Measurements from ENCODE around the gene XRCC5.

Gene XRCC5

DNA sequence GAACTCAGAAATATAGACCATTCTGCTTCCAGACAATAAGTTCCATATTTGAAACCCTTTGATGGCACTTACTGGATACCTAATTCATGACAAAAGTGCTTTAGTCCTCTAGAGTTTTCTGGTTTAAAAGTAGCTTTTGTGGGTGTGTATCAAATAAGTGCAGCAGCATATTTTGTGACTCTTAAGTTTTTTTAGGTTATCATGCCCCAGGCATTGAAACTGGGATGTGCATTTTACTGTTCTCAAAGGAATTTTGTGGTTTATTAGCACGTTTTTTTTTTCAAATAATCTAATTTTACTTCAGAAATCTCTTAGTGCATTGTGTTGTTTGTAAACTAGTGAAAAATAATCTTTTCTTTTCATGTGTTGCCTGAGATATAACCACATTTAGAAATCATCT is 1.5 kb downstream of the XRCC5 start:
- ChIA-PET POLR2A (no interaction called here), CTCF (interaction anchor here (0.6 to 2.1 kb wide), 12 partner anchors 8 to 553 kb away, joined by 3 to 6 read pairs (median 3); no protein-coding TSS in a partner anchor)
- WGBS (ENCODE audit: insufficient coverage): no CpG with 5 or more reads among the region's 1 CpG
- peak overlapping the region in 6 of 7 experiments; percentile 93 to 100 (median 97) for H3K4me3 ChIP-seq (ENCODE audit: control insufficient read depth in 1 of 7, extremely low read depth in 1 of 7, insufficient read depth in 4 of 7, low read depth in 2 of 7, low read length in 6 of 7)
- H3K27me3 ChIP-seq (replicated peaks in 2 of 5; ENCODE audit: control insufficient read depth in 4 of 5, insufficient read depth in 5 of 5, low read length in 4 of 5): no peaks in the 10 kb centered on the region
- H3K36me3 ChIP-seq (ENCODE audit: control insufficient read depth in 4 of 4, insufficient read depth in 4 of 4, low read length in 3 of 4): peaks cover 8 to 49% (median 24%) of the 10 kb centered on the region in 4 experiments
- H3K9me3 ChIP-seq (ENCODE audit: control extremely low read depth in 1 of 5, control insufficient read depth in 4 of 5, insufficient read depth in 2 of 5, low read depth in 1 of 5, low read length in 4 of 5): no peaks in the 10 kb centered on the region
- H3K27ac ChIP-seq (ENCODE audit: insufficient read depth in 1 of 2, low read depth in 1 of 2, low read length in 2 of 2, poor library complexity in 1 of 2, severe bottlenecking in 2 of 2): peak overlapping the region; percentile 17 to 98
- peaks cover 14 to 37% (median 26%) of the 10 kb centered on the region in 4 experiments for H3K4me1 ChIP-seq (ENCODE audit: control extremely low read depth in 1 of 4, control insufficient read depth in 4 of 4, insufficient read depth in 4 of 4, low read length in 3 of 4)
- no peak for DNase-seq

DNA sequence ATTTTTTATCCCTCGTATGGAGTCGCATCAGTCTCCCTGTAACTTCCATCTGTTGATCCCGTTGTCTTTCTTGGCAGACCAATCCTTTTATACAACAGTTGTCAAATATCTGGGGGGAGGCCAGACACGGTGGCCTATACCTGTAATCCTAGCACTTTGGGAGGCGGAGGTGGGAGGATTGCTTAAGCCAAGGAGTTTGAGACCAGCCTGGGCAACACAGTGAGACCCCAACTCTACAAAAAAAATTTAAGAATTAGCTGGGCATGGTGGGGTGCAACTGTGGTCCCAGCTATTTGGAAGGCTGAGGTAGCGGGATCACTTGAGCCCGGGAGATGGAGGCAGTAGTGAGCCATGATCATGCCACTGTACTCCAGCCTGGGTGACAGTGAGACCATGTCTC is 2.0 kb downstream of the XRCC5 start:
- POLR2A ChIA-PET: no interaction called here
- DNase-seq: no peak
- H3K4me3 ChIP-seq (ENCODE audit: control insufficient read depth in 1 of 7, extremely low read depth in 1 of 7, insufficient read depth in 4 of 7, low read depth in 2 of 7, low read length in 6 of 7): no peak overlapping the region

DNA sequence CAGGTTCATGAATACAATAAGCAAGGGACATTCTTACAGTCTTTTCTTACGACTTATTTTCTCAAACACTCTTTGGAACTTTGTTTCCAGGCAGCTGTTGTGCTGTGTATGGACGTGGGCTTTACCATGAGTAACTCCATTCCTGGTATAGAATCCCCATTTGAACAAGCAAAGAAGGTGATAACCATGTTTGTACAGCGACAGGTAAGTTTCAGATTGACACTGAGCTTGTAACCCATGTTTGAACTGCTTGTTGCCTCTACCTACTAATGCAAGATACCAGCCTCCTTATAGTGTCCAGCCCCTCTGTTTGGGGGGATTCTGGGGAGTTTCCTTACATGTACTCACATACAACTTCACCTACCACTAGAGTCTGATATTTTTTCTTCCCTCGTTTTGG is 3.8 kb downstream of the XRCC5 start:
- Histone ChIP-seq H3K27ac (ENCODE audit: insufficient read depth in 1 of 2, low read depth in 1 of 2, low read length in 2 of 2, poor library complexity in 1 of 2, severe bottlenecking in 2 of 2) (peak overlapping the region; percentile 10 to 11), H3K4me1 (ENCODE audit: control extremely low read depth in 1 of 4, control insufficient read depth in 4 of 4, insufficient read depth in 4 of 4, low read length in 3 of 4) (peaks cover 14 to 59% (median 33%) of the 10 kb centered on the region in 4 experiments), H3K27me3 (replicated peaks in 2 of 5; ENCODE audit: control insufficient read depth in 4 of 5, insufficient read depth in 5 of 5, low read length in 4 of 5) (no peaks in the 10 kb centered on the region), H3K9me3 (ENCODE audit: control extremely low read depth in 1 of 5, control insufficient read depth in 4 of 5, insufficient read depth in 2 of 5, low read depth in 1 of 5, low read length in 4 of 5) (no peaks in the 10 kb centered on the region), H3K4me3 (ENCODE audit: control insufficient read depth in 1 of 7, extremely low read depth in 1 of 7, insufficient read depth in 4 of 7, low read depth in 2 of 7, low read length in 6 of 7) (no peak overlapping the region), H3K36me3 (ENCODE audit: control insufficient read depth in 4 of 4, insufficient read depth in 4 of 4, low read length in 3 of 4) (peaks cover 14 to 71% (median 38%) of the 10 kb centered on the region in 4 experiments)
- ChIA-PET POLR2A (no interaction called here), CTCF (interaction anchor here (1.2 kb wide), 1 partner anchor 555 kb away, joined by 3 read pairs; no protein-coding TSS in a partner anchor)
- 94% methylated on average over 3 of the region's 4 CpGs for WGBS (ENCODE audit: insufficient coverage)
- no peak for DNase-seq

More for the DNA sequence above, 2.0 kb downstream of the XRCC5 start:
- no peaks in the 10 kb centered on the region for H3K27me3 ChIP-seq (replicated peaks in 2 of 5; ENCODE audit: control insufficient read depth in 4 of 5, insufficient read depth in 5 of 5, low read length in 4 of 5)
- H3K27ac ChIP-seq (ENCODE audit: insufficient read depth in 1 of 2, low read depth in 1 of 2, low read length in 2 of 2, poor library complexity in 1 of 2, severe bottlenecking in 2 of 2): peak overlapping the region in 1 of 2 experiments; percentile 98
- 97% methylated on average over 4 of the region's 7 CpGs for WGBS (ENCODE audit: insufficient coverage)
- CTCF ChIA-PET: interaction anchor here (1.1 to 2.1 kb wide), 5 partner anchors 8 to 406 kb away, joined by 3 to 6 read pairs (median 4); no protein-coding TSS in a partner anchor
- no peaks in the 10 kb centered on the region for H3K9me3 ChIP-seq (ENCODE audit: control extremely low read depth in 1 of 5, control insufficient read depth in 4 of 5, insufficient read depth in 2 of 5, low read depth in 1 of 5, low read length in 4 of 5)
- H3K4me1 ChIP-seq (ENCODE audit: control extremely low read depth in 1 of 4, control insufficient read depth in 4 of 4, insufficient read depth in 4 of 4, low read length in 3 of 4): peaks cover 14 to 41% (median 28%) of the 10 kb centered on the region in 4 experiments
- peaks cover 8 to 53% (median 24%) of the 10 kb centered on the region in 4 experiments for H3K36me3 ChIP-seq (ENCODE audit: control insufficient read depth in 4 of 4, insufficient read depth in 4 of 4, low read length in 3 of 4)

DNA sequence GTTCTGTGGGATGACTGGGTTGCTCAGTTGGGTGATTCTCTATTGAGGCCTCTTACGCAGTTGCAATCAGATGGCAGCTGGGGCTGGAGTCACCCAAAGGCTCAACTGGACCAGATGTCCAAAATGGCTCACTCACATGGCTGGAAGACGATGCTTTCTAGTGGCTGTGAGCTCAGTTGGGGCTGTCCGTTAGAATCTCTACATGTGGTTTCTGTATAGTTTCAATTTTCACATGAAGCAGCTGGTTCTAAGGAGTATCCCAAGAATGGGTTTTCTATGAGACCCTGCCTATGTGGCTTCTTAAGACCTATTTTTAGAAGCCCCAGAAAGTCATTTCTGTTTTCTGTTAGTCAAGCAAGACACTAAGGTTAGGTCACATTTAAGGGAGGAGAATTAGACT is 4.4 kb downstream of the XRCC5 start:
- no peak overlapping the region for H3K4me3 ChIP-seq (ENCODE audit: control insufficient read depth in 1 of 7, extremely low read depth in 1 of 7, insufficient read depth in 4 of 7, low read depth in 2 of 7, low read length in 6 of 7)
- 91% methylated on average over 3 of the region's 3 CpGs for WGBS (ENCODE audit: insufficient coverage)
- no peaks in the 10 kb centered on the region for H3K9me3 ChIP-seq (ENCODE audit: control extremely low read depth in 1 of 5, control insufficient read depth in 4 of 5, insufficient read depth in 2 of 5, low read depth in 1 of 5, low read length in 4 of 5)
- peaks cover 11 to 57% (median 30%) of the 10 kb centered on the region in 4 experiments for H3K4me1 ChIP-seq (ENCODE audit: control extremely low read depth in 1 of 4, control insufficient read depth in 4 of 4, insufficient read depth in 4 of 4, low read length in 3 of 4)
- DNase-seq: no peak
- peaks cover 18 to 76% (median 43%) of the 10 kb centered on the region in 4 experiments for H3K36me3 ChIP-seq (ENCODE audit: control insufficient read depth in 4 of 4, insufficient read depth in 4 of 4, low read length in 3 of 4)
- peak overlapping the region in 1 of 2 experiments; percentile 11 for H3K27ac ChIP-seq (ENCODE audit: insufficient read depth in 1 of 2, low read depth in 1 of 2, low read length in 2 of 2, poor library complexity in 1 of 2, severe bottlenecking in 2 of 2)
- ChIA-PET CTCF (interaction anchor here (1.7 kb wide), 1 partner anchor 27 kb away, joined by 5 read pairs; no protein-coding TSS in a partner anchor), POLR2A (no interaction called here)
- no peaks in the 10 kb centered on the region for H3K27me3 ChIP-seq (replicated peaks in 2 of 5; ENCODE audit: control insufficient read depth in 4 of 5, insufficient read depth in 5 of 5, low read length in 4 of 5)

DNA sequence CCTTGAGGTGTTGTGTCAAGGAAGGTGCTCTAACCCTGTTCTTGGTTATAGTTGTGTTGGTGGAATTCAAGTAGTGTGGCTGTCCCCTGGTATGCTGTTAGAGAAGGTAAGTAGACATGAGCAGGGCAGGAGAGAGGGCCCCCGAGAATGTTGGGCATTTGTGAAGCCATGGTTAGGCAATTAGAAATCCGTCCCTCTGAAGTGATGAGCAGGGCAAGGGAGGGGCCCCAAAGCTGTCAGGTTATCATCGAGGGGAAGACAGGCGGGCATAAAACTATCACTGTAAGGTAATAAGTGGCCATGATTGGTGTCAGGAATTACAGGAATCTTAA is 5.2 kb downstream of the XRCC5 start:
- no peaks in the 10 kb centered on the region for H3K27me3 ChIP-seq (replicated peaks in 2 of 5; ENCODE audit: control insufficient read depth in 4 of 5, insufficient read depth in 5 of 5, low read length in 4 of 5)
- peak in 1 of 3 donors; percentile 4 for DNase-seq
- H3K4me1 ChIP-seq (ENCODE audit: control extremely low read depth in 1 of 4, control insufficient read depth in 4 of 4, insufficient read depth in 4 of 4, low read length in 3 of 4): peaks cover 11 to 56% (median 27%) of the 10 kb centered on the region in 4 experiments
- no peaks in the 10 kb centered on the region for H3K9me3 ChIP-seq (ENCODE audit: control extremely low read depth in 1 of 5, control insufficient read depth in 4 of 5, insufficient read depth in 2 of 5, low read depth in 1 of 5, low read length in 4 of 5)
- 64% methylated on average over 3 of the region's 4 CpGs for WGBS (ENCODE audit: insufficient coverage)
- H3K4me3 ChIP-seq (ENCODE audit: control insufficient read depth in 1 of 7, extremely low read depth in 1 of 7, insufficient read depth in 4 of 7, low read depth in 2 of 7, low read length in 6 of 7): no peak overlapping the region
- peaks cover 19 to 83% (median 48%) of the 10 kb centered on the region in 4 experiments for H3K36me3 ChIP-seq (ENCODE audit: control insufficient read depth in 4 of 4, insufficient read depth in 4 of 4, low read length in 3 of 4)
- CTCF ChIA-PET: interaction anchor here (0.9 to 1.7 kb wide), 3 partner anchors 12 to 162 kb away, joined by 3 to 7 read pairs (median 5); no protein-coding TSS in a partner anchor
- POLR2A ChIA-PET: no interaction called here
- H3K27ac ChIP-seq (ENCODE audit: insufficient read depth in 1 of 2, low read depth in 1 of 2, low read length in 2 of 2, poor library complexity in 1 of 2, severe bottlenecking in 2 of 2): no peak overlapping the region

DNA sequence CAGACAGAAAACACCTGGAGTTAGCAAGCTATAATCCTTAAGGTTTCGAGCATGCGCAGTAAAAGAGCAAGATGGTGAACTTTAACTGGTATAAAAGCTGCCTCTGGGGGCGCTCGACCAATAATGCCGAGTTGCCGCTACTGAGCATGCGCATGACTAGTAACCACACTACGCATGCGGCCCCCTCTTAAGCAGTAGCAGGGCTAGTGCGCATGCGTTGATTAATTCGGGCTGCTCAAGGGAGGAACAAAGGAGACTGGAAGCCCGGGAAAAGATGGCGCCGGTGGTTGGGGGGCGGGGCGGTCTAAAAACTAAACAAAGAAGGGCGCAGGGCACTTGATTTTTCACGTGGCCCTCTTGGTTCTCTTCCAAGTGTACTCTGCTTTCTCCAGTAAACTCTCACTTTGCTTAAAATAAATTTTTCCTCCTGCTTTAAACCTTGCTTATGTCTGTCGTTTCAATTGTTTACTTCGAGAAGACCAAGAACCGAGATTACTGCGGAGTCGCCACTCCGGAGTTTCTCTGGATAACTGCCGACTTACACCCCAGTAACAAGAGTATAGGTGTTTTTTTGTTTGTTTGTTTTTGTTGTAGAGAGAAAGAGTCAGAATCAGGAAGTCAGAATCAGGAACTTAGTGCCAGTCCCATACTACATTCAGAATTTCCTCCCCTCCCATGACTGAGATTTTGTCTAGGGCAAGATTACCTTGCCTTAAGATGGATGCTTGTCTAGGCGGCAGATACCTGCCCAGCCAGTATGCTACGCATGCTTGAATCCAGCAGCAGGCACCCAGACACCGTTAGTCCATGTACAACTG is 5.8 kb downstream of the XRCC5 start:
- peak overlapping the region in 6 of 7 experiments; percentile 68 to 94 (median 76) for H3K4me3 ChIP-seq (ENCODE audit: control insufficient read depth in 1 of 7, extremely low read depth in 1 of 7, insufficient read depth in 4 of 7, low read depth in 2 of 7, low read length in 6 of 7)
- H3K27me3 ChIP-seq (replicated peaks in 2 of 5; ENCODE audit: control insufficient read depth in 4 of 5, insufficient read depth in 5 of 5, low read length in 4 of 5): no peaks in the 10 kb centered on the region
- H3K4me1 ChIP-seq (ENCODE audit: control extremely low read depth in 1 of 4, control insufficient read depth in 4 of 4, insufficient read depth in 4 of 4, low read length in 3 of 4): peaks cover 11 to 56% (median 25%) of the 10 kb centered on the region in 4 experiments
- DNase-seq: peak; percentile 99 to 100 (median 99)
- WGBS (ENCODE audit: insufficient coverage): 9% methylated on average over 25 of the region's 29 CpGs
- no peaks in the 10 kb centered on the region for H3K9me3 ChIP-seq (ENCODE audit: control extremely low read depth in 1 of 5, control insufficient read depth in 4 of 5, insufficient read depth in 2 of 5, low read depth in 1 of 5, low read length in 4 of 5)
- peaks cover 21 to 89% (median 52%) of the 10 kb centered on the region in 4 experiments for H3K36me3 ChIP-seq (ENCODE audit: control insufficient read depth in 4 of 4, insufficient read depth in 4 of 4, low read length in 3 of 4)
- POLR2A ChIA-PET: no interaction called here
- H3K27ac ChIP-seq (ENCODE audit: insufficient read depth in 1 of 2, low read depth in 1 of 2, low read length in 2 of 2, poor library complexity in 1 of 2, severe bottlenecking in 2 of 2): peak overlapping the region; percentile 69 to 92
- CTCF ChIA-PET: interaction anchor here (0.9 to 1.7 kb wide), 3 partner anchors 12 to 161 kb away, joined by 3 to 7 read pairs (median 5); no protein-coding TSS in a partner anchor

DNA sequence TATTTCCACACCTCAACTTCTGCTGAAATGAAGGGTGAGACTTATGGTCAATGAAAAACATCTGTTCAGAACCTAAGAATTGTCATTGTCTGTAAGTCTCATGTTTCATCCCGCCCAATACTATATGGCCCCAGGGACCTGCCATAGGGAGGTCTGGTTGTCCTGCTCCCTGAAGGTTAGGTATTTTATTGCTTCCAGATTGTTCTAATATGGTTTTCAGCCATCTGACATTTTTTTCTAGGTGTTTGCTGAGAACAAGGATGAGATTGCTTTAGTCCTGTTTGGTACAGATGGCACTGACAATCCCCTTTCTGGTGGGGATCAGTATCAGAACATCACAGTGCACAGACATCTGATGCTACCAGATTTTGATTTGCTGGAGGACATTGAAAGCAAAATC is 7.3 kb downstream of the XRCC5 start:
- POLR2A ChIA-PET: no interaction called here
- Histone ChIP-seq H3K4me3 (ENCODE audit: control insufficient read depth in 1 of 7, extremely low read depth in 1 of 7, insufficient read depth in 4 of 7, low read depth in 2 of 7, low read length in 6 of 7) (no peak overlapping the region), H3K4me1 (ENCODE audit: control extremely low read depth in 1 of 4, control insufficient read depth in 4 of 4, insufficient read depth in 4 of 4, low read length in 3 of 4) (peaks cover 3 to 42% (median 15%) of the 10 kb centered on the region in 4 experiments), H3K36me3 (ENCODE audit: control insufficient read depth in 4 of 4, insufficient read depth in 4 of 4, low read length in 3 of 4) (peaks cover 24 to 93% (median 62%) of the 10 kb centered on the region in 4 experiments), H3K9me3 (ENCODE audit: control extremely low read depth in 1 of 5, control insufficient read depth in 4 of 5, insufficient read depth in 2 of 5, low read depth in 1 of 5, low read length in 4 of 5) (no peaks in the 10 kb centered on the region), H3K27ac (ENCODE audit: insufficient read depth in 1 of 2, low read depth in 1 of 2, low read length in 2 of 2, poor library complexity in 1 of 2, severe bottlenecking in 2 of 2) (no peak overlapping the region), H3K27me3 (replicated peaks in 2 of 5; ENCODE audit: control insufficient read depth in 4 of 5, insufficient read depth in 5 of 5, low read length in 4 of 5) (no peaks in the 10 kb centered on the region)
- WGBS (ENCODE audit: insufficient coverage): no CpG with 5 or more reads among the region's 1 CpG
- CTCF ChIA-PET: no interaction called here
- no peak for DNase-seq

All from common myeloid progenitor, CD34-positive (primary cell).